ENCODE results near the gene PET100.

Gene PET100, protein sequence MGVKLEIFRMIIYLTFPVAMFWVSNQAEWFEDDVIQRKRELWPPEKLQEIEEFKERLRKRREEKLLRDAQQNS

DNA sequence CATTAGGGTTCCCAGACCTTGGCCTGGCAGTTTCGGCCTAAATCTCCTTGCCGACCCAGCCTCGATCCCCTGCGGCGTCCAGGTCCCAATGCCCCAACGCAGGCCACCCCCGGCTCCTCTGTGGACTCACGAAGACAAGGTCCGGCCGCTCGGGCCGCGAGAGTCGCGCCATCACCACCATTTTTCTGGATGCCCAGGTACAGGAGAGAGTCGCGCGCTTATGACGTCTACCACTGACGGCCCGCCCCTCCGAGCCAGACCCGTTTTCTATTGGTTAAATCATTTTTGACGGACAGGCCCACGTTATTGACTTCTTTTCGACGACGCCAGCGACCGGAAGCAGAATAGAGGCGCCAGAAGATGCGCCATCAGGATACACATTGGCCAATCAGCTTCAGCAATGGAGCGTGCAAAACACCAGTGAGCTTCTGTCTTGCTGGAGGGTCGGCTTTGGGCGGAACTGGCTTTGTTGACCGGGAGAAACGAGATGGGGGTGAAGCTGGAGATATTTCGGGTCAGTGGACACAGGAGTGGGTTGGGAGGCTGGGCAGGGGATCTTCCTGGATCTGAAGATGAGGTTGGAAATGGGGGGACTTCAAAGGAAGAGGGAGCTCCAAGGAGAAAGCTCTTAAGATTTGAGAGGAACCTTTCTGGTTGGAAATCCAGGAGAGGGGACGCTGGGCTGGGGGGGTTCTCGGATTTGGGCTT, at the start of gene PET100, which contains the start of gene XAB2:
Gene PET100, plus strand, starts transcription at position 447 of the 708 bp plus-strand sequence. Its CDS starts 41 bp downstream, at position 488.
Gene XAB2, minus strand, starts transcription at position 199 of the 708 bp plus-strand sequence. Its CDS starts 18 bp downstream, at position 181.
- DNase-seq = peak; percentile 98

DNA sequence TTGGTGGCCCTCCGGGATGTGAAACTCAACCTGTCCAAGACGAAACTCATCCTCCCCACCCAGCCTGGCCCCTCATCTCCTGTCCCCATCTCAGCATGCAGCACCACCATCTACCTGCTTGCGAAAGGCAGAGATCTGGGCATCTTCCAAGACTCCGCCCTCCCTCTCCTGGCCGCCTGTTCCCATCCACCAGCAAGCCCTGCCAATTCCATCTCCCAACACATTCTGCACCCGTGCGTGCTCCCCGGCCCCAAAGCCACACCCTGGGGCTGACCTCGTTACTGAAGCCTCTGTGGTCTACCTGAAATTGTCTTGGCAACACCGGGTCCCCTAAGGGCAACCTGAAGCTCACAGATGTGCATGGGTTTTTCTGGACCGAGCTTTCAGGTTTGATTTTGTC, 47.1 kb upstream of the PET100 start:
- no peak for DNase-seq

- DNase-seq = no peak
Observed at GRCh38 chr19:7589822-7590221, 39.8 kb upstream of the PET100 start.

- no peak for DNase-seq
Observed at GRCh38 chr19:7590256-7590655, 39.3 kb upstream of the PET100 start.

GRCh38 chr19:7595466-7596133, 34.0 kb upstream of the PET100 start, which contains the start of gene CAMSAP3:
TSS of gene CAMSAP3 (plus strand) at chr19:7595863. CDS start at chr19:7596003, 140 bp downstream.
- peak; percentile 56 for DNase-seq

DNA sequence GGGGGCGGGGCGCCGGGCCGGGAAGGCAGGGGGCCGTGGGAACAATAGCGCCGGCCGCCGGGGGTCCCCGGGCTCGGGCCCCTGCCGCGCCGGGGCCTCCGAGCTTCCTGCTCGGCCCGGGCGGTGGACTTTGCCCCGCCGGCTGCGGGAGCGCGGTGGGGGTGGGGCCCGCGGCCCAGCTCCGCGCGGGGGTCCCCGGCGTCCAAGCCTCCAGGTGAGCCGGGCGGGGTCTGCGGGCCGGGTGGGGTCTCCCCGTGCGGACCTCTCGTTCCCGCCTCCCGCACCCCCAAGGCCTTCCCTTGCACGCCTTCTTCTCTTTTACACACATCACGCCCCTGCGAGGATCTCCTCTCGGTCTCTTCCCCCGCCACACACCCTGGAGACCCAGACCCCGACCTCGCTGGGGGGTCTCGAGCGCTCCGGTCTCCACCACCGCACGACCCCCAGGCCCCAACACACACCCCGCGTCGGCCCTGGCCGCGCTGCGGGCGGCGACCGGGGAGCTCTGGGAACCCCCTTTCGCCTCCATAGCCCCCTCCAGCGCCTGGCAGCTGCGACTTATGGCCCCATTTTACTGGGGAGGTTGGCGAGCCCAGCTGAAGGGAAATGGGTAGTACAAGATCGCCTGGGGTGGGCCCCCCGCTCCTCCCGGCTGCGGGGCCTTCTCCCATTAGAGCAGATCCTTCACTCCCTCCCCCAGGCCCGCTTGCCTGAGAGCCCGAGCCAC, 33.2 kb upstream of the PET100 start:
- DNase-seq = no peak

DNA sequence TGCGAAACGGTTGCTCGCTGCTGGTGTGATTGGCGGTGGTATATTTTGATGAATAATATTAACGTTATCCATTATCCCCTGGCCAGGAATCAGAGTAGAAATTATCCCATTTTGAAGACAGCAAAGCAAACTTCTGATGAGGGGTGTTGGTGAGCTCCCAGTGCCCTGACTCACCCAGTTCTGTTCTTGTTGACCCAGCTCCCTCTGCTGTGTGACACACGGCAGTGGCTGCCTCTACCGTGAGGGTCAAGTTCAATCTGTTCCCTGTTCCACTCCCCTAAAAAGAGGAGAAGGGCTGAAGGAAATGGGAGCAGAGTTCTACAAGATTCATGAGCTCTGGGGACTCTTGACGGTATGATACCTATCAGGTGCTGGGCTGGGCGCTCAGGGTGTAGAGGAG, 31.9 kb upstream of the PET100 start:
- no peak for DNase-seq

- no peak for DNase-seq
Observed at GRCh38 chr19:7598180-7598579, 31.4 kb upstream of the PET100 start.

DNA sequence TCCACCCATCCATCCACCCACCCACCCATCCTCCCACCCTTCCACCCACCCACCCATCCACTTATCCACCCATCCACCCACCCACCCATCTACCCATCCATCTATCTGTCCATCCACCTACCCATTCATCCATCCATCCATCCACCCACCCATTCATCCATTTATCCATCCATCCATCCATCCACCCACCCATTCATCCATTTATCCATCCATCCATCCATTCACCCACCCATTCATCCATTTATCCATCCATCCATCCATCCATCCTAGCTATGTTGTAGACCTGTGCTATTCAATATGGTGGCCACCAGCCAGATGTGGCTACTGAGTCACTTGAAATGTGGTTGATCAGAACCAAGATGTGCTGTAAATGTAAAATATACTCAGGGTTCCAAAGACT, 28.9 kb upstream of the PET100 start:
- no peak for DNase-seq

- no peak for DNase-seq
Observed at GRCh38 chr19:7602240-7602934, 27.2 kb upstream of the PET100 start.

DNA sequence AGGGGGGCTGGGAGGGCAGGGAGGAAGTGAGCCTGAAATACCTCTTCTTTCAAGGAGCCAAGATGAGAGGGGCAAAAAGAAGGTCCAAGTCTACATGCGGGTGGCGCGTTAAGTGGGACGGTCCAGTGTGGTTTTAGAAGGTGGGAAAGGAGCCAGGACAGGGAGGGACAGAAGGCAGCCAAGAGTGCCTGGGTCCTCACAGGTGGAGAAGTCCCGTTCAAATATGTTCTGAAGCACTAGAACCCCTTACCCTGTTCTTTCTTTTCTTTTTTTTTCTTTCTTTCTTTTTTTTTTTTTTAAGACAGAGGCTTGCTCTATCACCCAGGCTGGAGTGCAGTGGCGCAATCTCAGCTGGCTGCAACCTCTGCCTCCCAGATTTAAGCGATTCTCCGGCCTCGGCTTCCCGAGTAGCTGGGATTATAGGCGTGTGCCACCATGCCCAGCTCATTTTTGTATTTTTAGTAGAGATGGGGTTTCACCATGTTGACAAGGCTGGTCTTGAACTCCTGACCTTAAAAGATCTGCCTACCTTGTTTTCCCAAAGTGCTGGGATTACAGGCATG, 26.6 kb upstream of the PET100 start:
- DNase-seq = no peak

- no peak for DNase-seq
Observed at GRCh38 chr19:7603919-7604318, 25.7 kb upstream of the PET100 start.

DNA sequence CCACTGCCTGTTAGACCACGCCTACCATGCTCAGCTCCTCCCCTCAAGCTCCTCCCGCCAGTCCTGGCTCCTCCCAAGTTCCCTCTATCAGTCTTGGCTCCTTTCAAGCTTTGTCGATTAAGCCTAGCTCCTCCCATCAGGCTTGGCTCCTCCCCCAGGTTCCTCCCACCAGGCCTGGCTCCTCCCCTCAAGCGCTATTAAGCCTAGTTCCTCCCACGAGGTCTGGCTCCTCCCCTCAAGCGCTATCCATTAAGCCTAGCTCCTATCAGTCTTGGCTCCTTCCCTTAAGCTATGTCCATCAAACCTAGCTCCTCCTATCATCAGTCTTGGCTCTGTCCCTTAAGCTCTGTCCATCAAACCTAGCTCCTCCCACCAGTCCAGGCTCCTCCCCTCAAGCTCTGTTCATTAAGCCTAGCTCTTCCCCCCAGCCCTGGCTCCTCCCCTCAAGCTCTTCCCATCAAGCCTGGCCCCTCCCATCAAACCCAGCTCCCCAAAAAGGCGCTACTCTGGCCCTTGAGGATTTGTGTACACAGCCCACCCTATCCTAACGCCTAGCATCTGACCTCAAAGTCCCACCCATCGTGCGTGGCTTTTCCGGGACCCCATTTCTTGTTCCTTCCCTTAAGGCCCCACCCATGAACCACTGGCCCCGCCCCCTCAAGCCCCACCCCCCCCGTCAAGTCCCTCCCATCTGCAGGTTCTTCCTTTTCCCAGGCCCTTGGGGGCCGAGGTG, 23.9 kb upstream of the PET100 start:
- DNase-seq = no peak

- no peak for DNase-seq
Observed at GRCh38 chr19:7606289-7606688, 23.3 kb upstream of the PET100 start.

DNA sequence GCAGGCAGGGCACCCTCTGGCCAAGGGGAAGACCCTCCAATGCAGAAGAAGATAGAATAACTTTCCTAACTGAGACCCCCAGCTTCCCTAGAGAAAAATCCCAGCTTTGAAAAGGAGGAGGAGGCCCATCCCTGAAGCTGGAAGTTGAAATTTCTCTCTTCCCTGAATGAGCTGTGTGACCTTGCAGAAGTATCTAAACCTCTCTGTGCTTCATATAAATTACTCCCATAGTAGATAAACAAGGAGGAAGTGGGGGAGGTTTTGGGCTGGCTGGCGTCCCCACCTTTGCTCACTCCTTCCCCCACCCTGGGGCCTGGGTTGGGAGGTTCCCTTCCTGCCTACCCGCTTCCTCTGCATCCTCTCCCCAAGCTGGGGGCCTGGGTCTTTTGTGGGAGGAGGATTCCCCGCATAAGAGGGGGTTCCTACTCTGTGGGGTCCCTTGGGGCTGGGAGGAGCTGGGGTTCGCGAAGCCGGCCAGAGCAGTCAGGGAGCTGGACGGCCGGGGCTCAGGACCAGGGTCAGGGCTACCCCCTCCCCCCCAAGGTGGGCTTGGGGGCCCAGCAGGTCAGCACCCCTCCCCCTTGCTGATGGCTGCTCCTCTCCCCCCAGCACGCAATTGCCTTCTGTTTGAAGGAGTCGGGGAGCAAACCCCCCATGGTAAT, 22.2 kb upstream of the PET100 start:
- DNase-seq = no peak

DNA sequence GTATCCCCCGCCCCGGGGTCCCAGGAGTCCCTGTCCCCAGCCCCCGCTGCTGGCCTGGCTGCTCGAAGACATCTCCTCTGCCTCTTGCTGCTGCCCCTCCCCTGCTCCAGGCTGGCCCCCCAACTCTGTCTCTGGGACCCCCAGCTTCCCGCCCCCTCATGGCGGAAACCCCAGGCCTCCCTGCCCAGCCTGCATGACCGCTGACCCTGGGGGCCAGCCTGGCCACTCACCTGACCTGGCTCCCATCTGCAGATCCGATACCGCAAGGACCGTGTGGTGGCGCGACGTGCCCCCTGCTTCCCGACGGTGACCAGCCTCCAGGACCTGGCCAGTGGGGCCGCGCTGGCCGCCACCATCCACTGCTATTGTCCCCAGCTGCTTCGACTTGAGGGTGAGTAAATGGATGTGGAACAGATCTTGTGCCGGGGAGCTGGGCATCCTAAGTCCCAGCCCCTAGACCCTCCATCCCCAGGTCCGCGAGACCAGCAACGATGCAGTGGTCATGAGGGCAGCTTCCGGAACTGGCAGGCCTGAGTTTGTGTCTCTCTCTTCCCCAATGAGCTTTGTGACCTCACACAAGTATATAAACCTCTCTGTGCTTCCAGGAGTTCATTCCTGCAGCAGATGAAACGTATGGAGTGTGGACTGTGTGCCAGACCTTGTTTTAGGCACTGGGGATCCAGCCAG, 21.6 kb upstream of the PET100 start:
- DNase-seq = no peak

GRCh38 chr19:7610491-7611240, 18.9 kb upstream of the PET100 start:
- no peak for DNase-seq

- no peak for DNase-seq
Observed at GRCh38 chr19:7611541-7612279, 17.9 kb upstream of the PET100 start.
